HEK293 (cell line): ENCODE data around the gene INO80.

Experiments
- CTCF ChIA-PET: fragments of 350-600 bp; formaldehyde crosslinking; extraction: SDS; loops from one replicate; lab custom pipeline; 2021; ENCODE audit warnings: antibody characterized with exemption; lab: Yijun Ruan, JAX
- POLR2A ChIA-PET: fragments of 300-600 bp; formaldehyde crosslinking; extraction: SDS; loops from one replicate; lab custom pipeline; 2020; ENCODE audit warnings: antibody characterized with exemption, inconsistent platforms; lab: Yijun Ruan, JAX
- H3K27ac ChIP-seq: fragments of 200-500 bp; sonication (Bioruptor generic); 2 replicates; pipeline ENCODE4 v1.5.1; 2014; ENCODE audit warnings: low read depth, low read length, control low read depth, inconsistent platforms; ENCODE audit errors: extremely low read depth
- H3K36me3 ChIP-seq, 2 experiments: fragments of 200-500 bp in 1 of 2; sonication (Bioruptor generic) in 1 of 2; 1 replicate in 1 of 2; 2 replicates in 1 of 2; pipeline ENCODE4 v1.5.1; 2014 to 2017; ENCODE audit warnings: inconsistent platforms in 2 of 2, low read length in 2 of 2; ENCODE audit not compliant: control insufficient read depth in 2 of 2, insufficient read depth in 1 of 2
- H3K4me1 ChIP-seq: fragments of 200-500 bp; sonication (Bioruptor generic); 2 replicates; pipeline ENCODE4 v1.5.1; 2014; ENCODE audit warnings: mild to moderate bottlenecking, low read length, inconsistent platforms; ENCODE audit not compliant: control insufficient read depth, insufficient read depth
- H3K4me3 ChIP-seq: 2 replicates; pipeline ENCODE4 v1.5.1; 2011; ENCODE audit warnings: low read depth, mild to moderate bottlenecking, control low read depth, low read length, moderate library complexity
- H3K9me3 ChIP-seq: fragments of 200-500 bp; sonication (Bioruptor generic); 2 replicates; pipeline ENCODE4 v1.5.1; 2014; ENCODE audit warnings: low read depth, low read length, inconsistent platforms; ENCODE audit not compliant: control insufficient read depth, insufficient read depth
- KLF9 ChIP-seq: fragments of 450-650 bp; formaldehyde crosslinking; IDR thresholded peaks from 2 replicates; pipeline ENCODE4 v1.5.1; 2016; ENCODE audit warnings: missing biosample characterization, missing genetic modification characterization, low read depth
- MYNN ChIP-seq: fragments of 450-650 bp; formaldehyde crosslinking; IDR thresholded peaks from 2 replicates; pipeline ENCODE4 v1.5.1; 2016; ENCODE audit warnings: missing biosample characterization, missing genetic modification characterization, borderline replicate concordance
- PRDM10 ChIP-seq: fragments of 450-650 bp; formaldehyde crosslinking; IDR thresholded peaks from 2 replicates; pipeline ENCODE4 v1.5.1; 2016; ENCODE audit warnings: missing biosample characterization, missing genetic modification characterization
- SCRT2 ChIP-seq: fragments of 450-650 bp; formaldehyde crosslinking; IDR thresholded peaks from 2 replicates; pipeline ENCODE4 v1.5.1; 2016; ENCODE audit warnings: missing biosample characterization, missing genetic modification characterization
- WT1 ChIP-seq: fragments of 450-650 bp; formaldehyde crosslinking; IDR thresholded peaks from 2 replicates; pipeline ENCODE4 v1.5.1; 2016; ENCODE audit warnings: missing biosample characterization, missing genetic modification characterization
- YY1 ChIP-seq: fragments of 450-650 bp; formaldehyde crosslinking; IDR thresholded peaks from 2 replicates; pipeline ENCODE4 v1.5.1; 2018; ENCODE audit warnings: missing biosample characterization, missing genetic modification characterization
- ZBTB17 ChIP-seq: fragments of 450-650 bp; formaldehyde crosslinking; IDR thresholded peaks from 2 replicates; pipeline ENCODE4 v1.5.1; 2016; ENCODE audit warnings: missing biosample characterization, missing genetic modification characterization
- ZBTB49 ChIP-seq: fragments of 450-650 bp; formaldehyde crosslinking; IDR thresholded peaks from 2 replicates; pipeline ENCODE4 v1.5.1; 2016; ENCODE audit warnings: missing biosample characterization, missing genetic modification characterization, low read depth
- ZNF266 ChIP-seq: fragments of 450-650 bp; formaldehyde crosslinking; IDR thresholded peaks from 2 replicates; pipeline ENCODE4 v1.5.1; 2016; ENCODE audit warnings: missing biosample characterization, missing genetic modification characterization, low read depth
- ZNF324 ChIP-seq: fragments of 450-650 bp; formaldehyde crosslinking; IDR thresholded peaks from 2 replicates; pipeline ENCODE4 v1.5.1; 2016; ENCODE audit warnings: missing biosample characterization, missing genetic modification characterization
- ZNF366 ChIP-seq: fragments of 450-650 bp; formaldehyde crosslinking; conservative IDR thresholded peaks from 2 replicates; pipeline ENCODE4 v1.5.1; 2016; ENCODE audit warnings: missing biosample characterization, missing genetic modification characterization
- ZNF404 ChIP-seq: fragments of 450-650 bp; formaldehyde crosslinking; IDR thresholded peaks from 2 replicates; pipeline ENCODE4 v1.5.1; 2017; ENCODE audit warnings: missing biosample characterization, missing genetic modification characterization
- ZNF501 ChIP-seq: fragments of 450-650 bp; formaldehyde crosslinking; IDR thresholded peaks from 2 replicates; pipeline ENCODE4 v1.5.1; 2016; ENCODE audit warnings: missing biosample characterization, missing genetic modification characterization
- ZNF514 ChIP-seq: fragments of 450-650 bp; formaldehyde crosslinking; IDR thresholded peaks from 2 replicates; pipeline ENCODE4 v1.5.1; 2016; ENCODE audit warnings: missing biosample characterization, missing genetic modification characterization
- ZNF544 ChIP-seq: fragments of 450-650 bp; formaldehyde crosslinking; IDR thresholded peaks from 2 replicates; pipeline ENCODE4 v1.5.0; 2017; ENCODE audit warnings: missing biosample characterization, missing genetic modification characterization
- ZNF830 ChIP-seq: fragments of 450-650 bp; IDR thresholded peaks from 2 replicates; pipeline ENCODE4 v1.5.0; 2018; ENCODE audit warnings: missing biosample characterization, missing genetic modification characterization, low read depth, mild to moderate bottlenecking, moderate library complexity
- TF ChIP-seq, protein P1 (sequence below): fragments of 450-650 bp; formaldehyde crosslinking; IDR thresholded peaks from 2 replicates; pipeline ENCODE4 v1.5.1; 2016; ENCODE audit warnings: missing biosample characterization, missing genetic modification characterization
- TF ChIP-seq, protein P2 (sequence below): fragments of 450-650 bp; formaldehyde crosslinking; IDR thresholded peaks from 2 replicates; pipeline ENCODE4 v1.5.1; 2017; ENCODE audit warnings: missing biosample characterization, mild to moderate bottlenecking, missing genetic modification characterization, moderate library complexity

Gene INO80

GRCh38 chr15:41154412-41154811 is 38.3 kb upstream of the INO80 start (continued):
- TF ChIP-seq PRDM10 (tag by site-specific recombination) (no peak), ZNF501 (tag by site-specific recombination) (no peak)
- TF ChIP-seq, all 188 proteins: peak for 0

- H3K4me1 ChIP-seq = no peaks in the 10 kb centered on the region
- no peaks in the 10 kb centered on the region for H3K9me3 ChIP-seq
- ChIA-PET CTCF (no interaction called here), POLR2A (no interaction called here)
- TF ChIP-seq WT1 (tag by site-specific recombination) (no peak), ZNF830 (tag by site-specific recombination) (no peak), ZNF324 (no peak), ZNF514 (tag by site-specific recombination) (no peak), ZBTB49 (tag by site-specific recombination) (no peak), ZNF404 (tag by site-specific recombination) (no peak), ZBTB17 (tag by site-specific recombination) (no peak), ZNF366 (tag by site-specific recombination) (no peak), ZNF544 (tag by site-specific recombination) (no peak), SCRT2 (tag by site-specific recombination) (no peak), YY1 (tag by site-specific recombination) (no peak), KLF9 (tag by site-specific recombination) (no peak), ZNF266 (tag by site-specific recombination) (no peak), MYNN (tag by site-specific recombination) (no peak)
- TF ChIP-seq, protein P1, sequence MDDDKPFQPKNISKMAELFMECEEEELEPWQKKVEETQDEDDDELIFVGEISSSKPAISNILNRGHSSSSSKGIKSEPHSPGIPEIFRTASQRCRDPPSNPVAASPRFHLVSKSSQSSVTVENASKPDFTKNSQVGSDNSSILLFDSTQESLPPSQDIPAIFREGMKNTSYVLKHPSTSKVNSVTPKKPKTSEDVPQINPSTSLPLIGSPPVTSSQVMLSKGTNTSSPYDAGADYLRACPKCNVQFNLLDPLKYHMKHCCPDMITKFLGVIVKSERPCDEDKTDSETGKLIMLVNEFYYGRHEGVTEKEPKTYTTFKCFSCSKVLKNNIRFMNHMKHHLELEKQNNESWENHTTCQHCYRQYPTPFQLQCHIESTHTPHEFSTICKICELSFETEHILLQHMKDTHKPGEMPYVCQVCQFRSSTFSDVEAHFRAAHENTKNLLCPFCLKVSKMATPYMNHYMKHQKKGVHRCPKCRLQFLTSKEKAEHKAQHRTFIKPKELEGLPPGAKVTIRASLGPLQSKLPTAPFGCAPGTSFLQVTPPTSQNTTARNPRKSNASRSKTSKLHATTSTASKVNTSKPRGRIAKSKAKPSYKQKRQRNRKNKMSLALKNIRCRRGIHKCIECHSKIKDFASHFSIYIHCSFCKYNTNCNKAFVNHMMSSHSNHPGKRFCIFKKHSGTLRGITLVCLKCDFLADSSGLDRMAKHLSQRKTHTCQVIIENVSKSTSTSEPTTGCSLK (tag by site-specific recombination) = no peak
- TF ChIP-seq, protein P2, sequence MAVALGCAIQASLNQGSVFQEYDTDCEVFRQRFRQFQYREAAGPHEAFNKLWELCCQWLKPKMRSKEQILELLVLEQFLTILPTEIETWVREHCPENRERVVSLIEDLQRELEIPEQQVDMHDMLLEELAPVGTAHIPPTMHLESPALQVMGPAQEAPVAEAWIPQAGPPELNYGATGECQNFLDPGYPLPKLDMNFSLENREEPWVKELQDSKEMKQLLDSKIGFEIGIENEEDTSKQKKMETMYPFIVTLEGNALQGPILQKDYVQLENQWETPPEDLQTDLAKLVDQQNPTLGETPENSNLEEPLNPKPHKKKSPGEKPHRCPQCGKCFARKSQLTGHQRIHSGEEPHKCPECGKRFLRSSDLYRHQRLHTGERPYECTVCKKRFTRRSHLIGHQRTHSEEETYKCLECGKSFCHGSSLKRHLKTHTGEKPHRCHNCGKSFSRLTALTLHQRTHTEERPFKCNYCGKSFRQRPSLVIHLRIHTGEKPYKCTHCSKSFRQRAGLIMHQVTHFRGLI (tag by site-specific recombination) = no peak
- H3K27ac ChIP-seq = no peak overlapping the region
- H3K4me3 ChIP-seq = no peak overlapping the region
- H3K36me3 ChIP-seq = no peaks in the 10 kb centered on the region
Observed at GRCh38 chr15:41153733-41154132, 37.7 kb upstream of the INO80 start.
